Dermis blood vessel endothelial cell (primary cell): ENCODE results near the gene UCKL1. TPM values are rescaled to one million over a fixed set of nuclear protein-coding genes. Genes with fewer than 3 reads are reported as not detected.

ENCODE experiments used
- DNase-seq: peaks from one replicate; pipeline ENCODE4 v3.0.0; 2010
- total RNA-seq: library from RNA; depleted of rRNA; stranded (reverse); fragments of >200 nt; gene quantifications from 2 replicates; pipeline ENCODE4 v1.2.3, GENCODE V29; 2014

The UCKL1 gene
- total RNA-seq, 1 donor from 2014 or later = 40.7 TPM

GRCh38 chr20:63958964-63959698 lies 2.9 kb upstream of the UCKL1 start:
- no peak for DNase-seq

GRCh38 chr20:63958471-63958870 lies 2.3 kb upstream of the UCKL1 start:
- no peak for DNase-seq

- DNase-seq = no peak
Measured at GRCh38 chr20:63957690-63958441, 1.6 kb upstream of the UCKL1 start.

GRCh38 chr20:63957004-63957689 lies 931 bp upstream of the UCKL1 start:
- DNase-seq = peak; percentile 71

- DNase-seq = no peak
Measured at GRCh38 chr20:63956664-63957003, 418 bp upstream of the UCKL1 start.

GRCh38 chr20:63955281-63955826 lies 862 bp downstream of the UCKL1 start:
- peak; percentile 39 for DNase-seq

GRCh38 chr20:63953764-63954429 lies 2.3 kb downstream of the UCKL1 start:
- DNase-seq = no peak

GRCh38 chr20:63952769-63953168 lies 3.4 kb downstream of the UCKL1 start:
- DNase-seq = no peak

- no peak for DNase-seq
Measured at GRCh38 chr20:63952210-63952535, 4.0 kb downstream of the UCKL1 start.

GRCh38 chr20:63951398-63952209 lies 4.6 kb downstream of the UCKL1 start:
- DNase-seq = peak; percentile 37

- DNase-seq = no peak
Measured at GRCh38 chr20:63950701-63951397, 5.4 kb downstream of the UCKL1 start.

- no peak for DNase-seq
Measured at GRCh38 chr20:63947638-63948456, 8.4 kb downstream of the UCKL1 start.

- no peak for DNase-seq
Measured at GRCh38 chr20:63946986-63947637, 9.1 kb downstream of the UCKL1 start.

GRCh38 chr20:63945921-63946920 lies 10.0 kb downstream of the UCKL1 start:
- DNase-seq = no peak

- DNase-seq = no peak
Measured at GRCh38 chr20:63945031-63945658, 11.1 kb downstream of the UCKL1 start.

GRCh38 chr20:63944078-63944941 lies 11.9 kb downstream of the UCKL1 start:
- DNase-seq = no peak

GRCh38 chr20:63943808-63944077 lies 12.5 kb downstream of the UCKL1 start:
- DNase-seq = no peak
